Activated B cell treated with CpG ODN at 0.5 μM for 24 hours (primary cell): ENCODE results near the gene FMOD. TPM values are rescaled to one million over a fixed set of nuclear protein-coding genes. Genes with fewer than 3 reads are reported as not detected.

ENCODE experiments used
- ATAC-seq: fragments of 200-7000 bp; cut with Tn5 transposase; one replicate; pipeline ENCODE4 v1.10.0; 2021; ENCODE audit warnings: low read depth, mild to moderate bottlenecking, moderate library complexity
- CTCF ChIA-PET: fragments of 350-600 bp; sonication (Branson Sonifier 250); formaldehyde crosslinking; loops from one replicate; lab custom pipeline; 2021; ENCODE audit warnings: antibody characterized with exemption; lab: Charles Lee
- POLR2A ChIA-PET: fragments of 350-600 bp; sonication (Branson Sonifier 250); formaldehyde crosslinking; loops from one replicate; lab custom pipeline; 2021; ENCODE audit warnings: antibody characterized with exemption; lab: Charles Lee
- DNase-seq: peaks from one replicate; pipeline ENCODE4 v3.0.0; 2022
- H3K27ac Mint-ChIP-seq: one replicate; pipeline ENCODE4 v1.8.0; 2020; ENCODE audit warnings: mixed read lengths
- H3K27me3 Mint-ChIP-seq: one replicate; pipeline ENCODE4 v1.8.0; 2021; ENCODE audit warnings: mixed read lengths
- H3K36me3 Mint-ChIP-seq: one replicate; pipeline ENCODE4 v1.8.0; 2021; ENCODE audit warnings: low read depth, mixed read lengths
- H3K4me1 Mint-ChIP-seq: one replicate; pipeline ENCODE4 v1.8.0; 2021; ENCODE audit warnings: mixed read lengths
- H3K4me3 Mint-ChIP-seq: one replicate; pipeline ENCODE4 v1.8.0; 2020; ENCODE audit warnings: mild to moderate bottlenecking, mixed read lengths
- H3K9me3 Mint-ChIP-seq: one replicate; pipeline ENCODE4 v1.8.0; 2020; ENCODE audit warnings: mixed read lengths
- CTCF ChIP-seq: fragments of 200-600 bp; IDR thresholded peaks from one replicate; pipeline ENCODE4 v1.8.0; 2022; ENCODE audit warnings: antibody characterized with exemption, mild to moderate bottlenecking
- intact Hi-C: fragments of 100-400 bp; cut with micrococcal nuclease; formaldehyde crosslinking; loops from one replicate; pipeline ENCODE4 v1.15.1; 2024
- total RNA-seq: library from RNA; stranded (reverse); gene quantifications from 2 replicates; pipeline ENCODE4 v1.2.3, GENCODE V29; 2022

The FMOD gene
- not detected in 2 replicates for total RNA-seq

- Mint-ChIP-seq H3K4me3 (peak within 1 kb of the TSS; percentile 7), H3K27ac (no peak within 1 kb of the TSS), H3K4me1 (no peaks in the 10 kb centered on the region), H3K27me3 (peaks cover 21% of the 10 kb centered on the region), H3K9me3 (no peaks in the 10 kb centered on the region), H3K36me3 (no peaks in the 10 kb centered on the region)
- ChIA-PET CTCF (no interaction called here), POLR2A (interaction anchor here (0.6 kb wide), 1 partner anchor 1233 kb away, joined by 4 read pairs; no protein-coding TSS in a partner anchor)
- intact Hi-C loops = no loop called here
- ATAC-seq = no peak
- no peak for TF ChIP-seq CTCF
- no peak for DNase-seq
These were observed at the start of gene FMOD for GRCh38 chr1:203351037-203351625. Gene FMOD, minus strand, starts transcription at chr1:203351122. Its CDS starts 2,852 bp downstream, at chr1:203348270.

GRCh38 chr1:203396595-203397194 lies 45.8 kb upstream of the FMOD start:
- POLR2A ChIA-PET = no interaction called here
- no peak overlapping the region for H3K4me3 Mint-ChIP-seq
- H3K27ac Mint-ChIP-seq = no peak overlapping the region
- H3K36me3 Mint-ChIP-seq = no peaks in the 10 kb centered on the region
- CTCF ChIA-PET = no interaction called here
- intact Hi-C loops = no loop called here
- TF ChIP-seq CTCF = no peak
- no peak for DNase-seq
- H3K27me3 Mint-ChIP-seq = peaks cover 23% of the 10 kb centered on the region
- ATAC-seq = no peak
- peaks cover 3% of the 10 kb centered on the region for H3K9me3 Mint-ChIP-seq
- H3K4me1 Mint-ChIP-seq = no peaks in the 10 kb centered on the region

GRCh38 chr1:203395751-203396150 lies 44.8 kb upstream of the FMOD start:
- Mint-ChIP-seq H3K27ac (no peak overlapping the region), H3K4me1 (no peaks in the 10 kb centered on the region), H3K4me3 (no peak overlapping the region), H3K27me3 (peaks cover 23% of the 10 kb centered on the region), H3K36me3 (no peaks in the 10 kb centered on the region), H3K9me3 (peaks cover 3% of the 10 kb centered on the region)
- DNase-seq (no peak), ATAC-seq (no peak)
- POLR2A ChIA-PET = no interaction called here
- TF ChIP-seq CTCF = no peak
- CTCF ChIA-PET = no interaction called here
- intact Hi-C loops = no loop called here

GRCh38 chr1:203390298-203390697 lies 39.4 kb upstream of the FMOD start:
- POLR2A ChIA-PET = no interaction called here
- peaks cover 3% of the 10 kb centered on the region for H3K9me3 Mint-ChIP-seq
- no peak overlapping the region for H3K27ac Mint-ChIP-seq
- TF ChIP-seq CTCF = no peak
- intact Hi-C loops = no loop called here
- no peaks in the 10 kb centered on the region for H3K27me3 Mint-ChIP-seq
- H3K4me1 Mint-ChIP-seq = no peaks in the 10 kb centered on the region
- H3K4me3 Mint-ChIP-seq = no peak overlapping the region
- ATAC-seq = no peak
- H3K36me3 Mint-ChIP-seq = no peaks in the 10 kb centered on the region
- CTCF ChIA-PET = no interaction called here
- no peak for DNase-seq

GRCh38 chr1:203388683-203389082 lies 37.8 kb upstream of the FMOD start:
- ChIA-PET CTCF (no interaction called here), POLR2A (no interaction called here)
- Mint-ChIP-seq H3K36me3 (no peaks in the 10 kb centered on the region), H3K9me3 (peaks cover 3% of the 10 kb centered on the region), H3K4me3 (no peak overlapping the region), H3K4me1 (no peaks in the 10 kb centered on the region), H3K27me3 (no peaks in the 10 kb centered on the region), H3K27ac (no peak overlapping the region)
- no peak for TF ChIP-seq CTCF
- DNase-seq = no peak
- ATAC-seq = no peak
- intact Hi-C loops = loop anchor here (10.0 kb wide), 1 partner anchor 1224 kb away; the partner anchor contains the start of gene PTPN7
